IPS DF 6.9 (cell line): Measurements from ENCODE around the gene USB1.
"Not testable (repeated sequence)": the region's sequence is repeated elsewhere in the genome, so short reads cannot be mapped to it uniquely, and the experiment has no call there.

Experiments
- DNase-seq: peaks from one replicate; pipeline ENCODE4 v3.0.0-alpha.2; 2013; ENCODE audit warnings: low read depth, low spot score
- H3K27ac ChIP-seq: one replicate; pipeline ENCODE4 v1.5.1; 2013; ENCODE audit warnings: low read length, control low read depth
- H3K27me3 ChIP-seq: 2 replicates; pipeline ENCODE4 v1.6.1; 2013; ENCODE audit warnings: mild to moderate bottlenecking, low read length; ENCODE audit not compliant: control insufficient read depth, insufficient read depth
- H3K36me3 ChIP-seq: 2 replicates; pipeline ENCODE4 v1.6.1; 2013; ENCODE audit warnings: low read length; ENCODE audit not compliant: control insufficient read depth, insufficient read depth
- H3K4me1 ChIP-seq: 2 replicates; pipeline ENCODE4 v1.6.1; 2013; ENCODE audit warnings: low read length; ENCODE audit not compliant: control insufficient read depth, insufficient read depth
- H3K4me3 ChIP-seq: 2 replicates; pipeline ENCODE4 v1.5.1; 2013; ENCODE audit warnings: mild to moderate bottlenecking, low read length
- H3K9me3 ChIP-seq: 2 replicates; pipeline ENCODE4 v1.6.1; 2013; ENCODE audit warnings: low read length, inconsistent platforms; ENCODE audit not compliant: control insufficient read depth, insufficient read depth
- WGBS: extraction: QIAGEN DNeasy Blood & Tissue Kit; methylation state at CpG from one replicate; pipeline ENCODE4 v1.1.7; 2013; ENCODE audit warnings: mixed read lengths, missing lambda C conversion rate; ENCODE audit not compliant: insufficient read length, insufficient coverage; 5-methylcytosine and 5-hydroxymethylcytosine counted together

USB1 gene

DNA sequence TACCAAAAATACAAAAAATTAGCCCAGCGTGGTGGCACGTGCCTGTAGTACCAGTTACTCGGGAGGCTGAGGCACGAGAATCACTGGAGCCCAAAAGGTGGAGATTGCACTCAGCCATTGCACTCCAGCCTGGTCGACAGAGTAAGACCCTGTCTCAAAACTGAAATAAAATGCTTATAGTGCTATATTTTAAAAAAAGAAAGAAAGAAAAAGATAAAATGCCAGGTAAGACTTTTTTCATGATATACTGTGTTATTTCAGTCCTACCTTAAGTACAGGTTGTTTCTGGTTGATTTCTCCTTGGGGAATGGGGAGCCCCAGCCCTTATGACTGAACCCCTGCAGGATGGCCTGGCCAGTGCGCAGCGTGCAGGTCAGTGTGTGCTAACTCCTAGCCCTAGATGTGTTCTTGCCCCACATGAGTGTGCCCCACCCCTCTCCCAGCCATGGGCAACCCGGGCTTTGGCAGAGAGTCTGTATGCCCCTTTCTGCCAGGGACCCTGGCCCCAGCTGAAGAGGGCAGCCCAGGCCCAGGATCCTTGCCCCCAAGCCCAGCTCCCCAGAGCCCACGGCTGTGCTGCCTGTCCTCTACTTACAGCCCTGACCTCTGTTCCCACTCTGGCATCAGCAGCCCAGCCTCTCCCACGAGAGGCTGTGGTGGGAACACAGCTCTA lies 31.6 kb upstream of the USB1 start:
- Histone ChIP-seq H3K27me3 (no peaks in the 10 kb centered on the region), H3K27ac (no peak overlapping the region), H3K4me1 (no peaks in the 10 kb centered on the region), H3K36me3 (no peaks in the 10 kb centered on the region), H3K9me3 (no peaks in the 10 kb centered on the region), H3K4me3 (no peak overlapping the region)
- WGBS: no CpG with 5 or more reads among the region's 10 CpGs
- DNase-seq: no peak

DNA sequence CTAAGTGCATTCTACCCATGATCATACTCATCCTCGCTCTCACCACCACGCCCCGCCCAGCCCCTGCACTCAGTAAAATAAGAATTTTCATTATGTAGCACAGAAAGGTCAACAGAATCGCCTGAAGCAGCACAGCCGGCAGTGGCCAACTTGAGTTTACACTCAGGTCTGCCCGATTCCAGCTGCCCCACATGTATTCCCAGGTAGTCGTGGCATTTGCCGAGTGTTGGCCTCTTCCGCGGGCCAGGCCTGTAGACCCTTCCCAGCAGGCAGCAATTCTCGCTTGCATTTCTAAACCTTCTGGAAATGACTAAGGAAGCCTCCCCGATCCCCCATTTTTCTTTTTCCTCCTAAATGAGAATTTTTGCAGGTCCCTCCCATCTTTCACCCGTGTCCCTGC lies 30.9 kb upstream of the USB1 start:
- Histone ChIP-seq H3K36me3 (no peaks in the 10 kb centered on the region), H3K27me3 (no peaks in the 10 kb centered on the region), H3K4me3 (no peak overlapping the region), H3K9me3 (no peaks in the 10 kb centered on the region), H3K27ac (no peak overlapping the region), H3K4me1 (no peaks in the 10 kb centered on the region)
- DNase-seq: no peak
- WGBS: no CpG with 5 or more reads among the region's 13 CpGs

DNA sequence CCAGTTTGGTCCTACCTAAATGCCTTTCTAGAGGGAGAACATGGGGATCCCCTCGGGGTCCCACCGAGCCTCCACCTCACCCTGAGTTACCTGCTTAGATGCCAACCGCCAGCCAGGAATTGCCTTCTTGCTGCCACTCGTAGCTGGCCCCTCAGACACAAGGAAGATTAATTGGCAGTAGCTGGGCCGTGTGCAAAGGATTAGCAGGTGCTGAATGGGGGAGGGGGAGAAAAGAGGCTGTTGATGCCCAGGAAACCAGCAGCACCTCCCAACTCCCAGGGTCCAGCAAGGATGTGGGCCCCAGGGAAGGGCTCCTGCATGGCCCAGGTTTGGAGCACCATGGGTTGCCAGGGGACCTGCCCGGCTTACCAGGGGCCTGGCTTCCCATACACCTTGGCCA lies 30.2 kb upstream of the USB1 start, which contains the start of gene CNGB1:
Gene CNGB1 (minus strand): TSS at position 159 of the 400 bp plus-strand sequence. CDS start 3,842 bp downstream, outside the sequence.
- no peak for DNase-seq
- Histone ChIP-seq H3K36me3 (no peaks in the 10 kb centered on the region), H3K4me1 (no peaks in the 10 kb centered on the region), H3K27me3 (no peaks in the 10 kb centered on the region), H3K4me3 (no peak within 1 kb of the TSS), H3K9me3 (no peaks in the 10 kb centered on the region), H3K27ac (no peak within 1 kb of the TSS)
- no CpG with 5 or more reads among the region's 6 CpGs for WGBS

- Histone ChIP-seq H3K36me3 (no peaks in the 10 kb centered on the region), H3K27me3 (no peaks in the 10 kb centered on the region), H3K9me3 (no peaks in the 10 kb centered on the region), H3K4me1 (no peaks in the 10 kb centered on the region), H3K4me3 (no peak overlapping the region), H3K27ac (no peak overlapping the region)
- no CpG with 5 or more reads among the region's 1 CpG for WGBS
- DNase-seq: no peak
These were observed 29.4 kb upstream of the USB1 start for GRCh38 chr16:57971848-57972247.

DNA sequence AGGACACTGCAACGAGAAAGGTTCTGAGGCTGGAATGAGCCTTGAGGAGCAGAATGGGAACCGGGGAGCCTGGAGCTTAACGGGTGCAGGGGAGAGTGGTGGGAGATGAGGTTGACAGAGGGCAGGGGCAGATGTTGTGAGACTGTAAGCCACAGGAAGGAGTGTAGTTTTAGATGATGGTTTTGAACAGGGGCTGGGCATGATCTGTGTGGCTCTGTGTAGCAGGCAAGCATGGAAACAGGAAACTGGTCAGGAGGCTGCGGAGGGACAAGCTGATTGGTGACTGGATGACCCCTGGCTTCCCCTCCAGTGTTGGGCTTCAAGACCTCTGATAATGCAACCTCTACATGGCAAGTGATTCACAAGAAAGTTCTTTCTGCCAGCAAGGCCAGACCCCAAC lies 28.9 kb upstream of the USB1 start:
- no peak for DNase-seq
- WGBS: no CpG with 5 or more reads among the region's 4 CpGs
- H3K36me3 ChIP-seq: no peaks in the 10 kb centered on the region
- no peaks in the 10 kb centered on the region for H3K9me3 ChIP-seq
- H3K4me3 ChIP-seq: no peak overlapping the region
- no peaks in the 10 kb centered on the region for H3K4me1 ChIP-seq
- no peak overlapping the region for H3K27ac ChIP-seq
- H3K27me3 ChIP-seq: no peaks in the 10 kb centered on the region

- no peak for DNase-seq
- H3K4me1 ChIP-seq: no peaks in the 10 kb centered on the region
- no CpG with 5 or more reads among the region's 2 CpGs for WGBS
- no peak overlapping the region for H3K27ac ChIP-seq
- H3K27me3 ChIP-seq: no peaks in the 10 kb centered on the region
- no peak overlapping the region for H3K4me3 ChIP-seq
- H3K9me3 ChIP-seq: no peaks in the 10 kb centered on the region
- no peaks in the 10 kb centered on the region for H3K36me3 ChIP-seq
These were observed 24.8 kb upstream of the USB1 start for GRCh38 chr16:57976331-57976796.

DNA sequence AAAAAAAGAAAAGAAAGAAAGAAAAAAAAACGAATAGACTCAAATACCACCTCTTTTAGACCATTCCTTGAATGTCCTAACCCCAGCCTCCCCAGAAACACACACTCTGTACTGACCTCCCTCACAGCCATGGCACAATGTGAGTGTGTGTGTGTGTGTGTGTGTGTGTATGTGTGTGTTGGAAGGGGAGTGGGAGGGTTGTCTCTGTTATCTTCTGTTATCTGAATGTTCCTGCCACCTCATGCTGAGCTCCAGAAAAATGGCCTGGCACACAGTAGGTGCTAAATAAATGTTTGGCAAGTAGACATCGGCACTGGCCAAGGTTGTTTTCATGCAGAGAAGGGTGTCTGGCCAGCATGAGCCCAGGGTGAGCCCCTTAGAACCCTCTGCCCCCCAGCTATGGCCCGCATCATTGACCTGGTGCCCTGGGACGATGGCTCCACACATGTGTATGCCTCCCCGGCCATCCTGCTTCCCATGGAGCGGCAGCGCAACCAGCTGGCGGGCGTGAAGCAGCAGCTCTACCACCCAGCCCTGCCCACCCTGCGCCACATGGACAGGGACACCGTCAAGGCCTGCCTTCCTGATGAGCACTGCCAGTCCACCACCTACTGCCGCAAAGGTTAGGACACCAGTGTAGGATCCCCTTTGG lies 23.7 kb upstream of the USB1 start:
- H3K4me3 ChIP-seq: no peak overlapping the region
- H3K36me3 ChIP-seq: no peaks in the 10 kb centered on the region
- WGBS: no CpG with 5 or more reads among the region's 12 CpGs
- H3K27me3 ChIP-seq: no peaks in the 10 kb centered on the region
- no peaks in the 10 kb centered on the region for H3K9me3 ChIP-seq
- H3K4me1 ChIP-seq: no peaks in the 10 kb centered on the region
- no peak overlapping the region for H3K27ac ChIP-seq
- no peak for DNase-seq

DNA sequence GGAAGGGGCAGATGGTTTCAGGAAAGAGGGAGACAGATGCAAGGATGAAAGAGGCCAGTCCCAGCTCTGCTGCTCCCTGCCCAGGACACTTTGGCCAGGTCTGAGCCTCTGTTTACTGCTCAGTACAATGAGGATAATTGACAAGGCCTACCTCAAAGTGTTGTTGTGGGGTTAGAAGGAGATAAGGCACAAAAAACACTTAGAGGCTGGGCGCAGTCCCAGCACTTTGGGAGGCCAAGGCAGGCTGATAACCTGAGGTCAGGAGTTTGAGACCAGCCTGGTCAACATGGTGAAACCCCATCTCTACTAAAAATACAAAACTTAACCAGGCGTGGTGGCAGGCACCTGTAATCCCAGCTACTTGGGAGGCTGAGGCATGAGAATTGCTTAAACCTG lies 23.1 kb upstream of the USB1 start:
- H3K4me3 ChIP-seq, DNase-seq, H3K4me1 ChIP-seq, H3K36me3 ChIP-seq, H3K27me3 ChIP-seq, H3K27ac ChIP-seq, H3K9me3 ChIP-seq: not testable (repeated sequence)
- WGBS: no CpG with 5 or more reads among the region's 2 CpGs

GRCh38 chr16:57979006-57979585 lies 22.1 kb upstream of the USB1 start:
- Histone ChIP-seq H3K9me3 (no peaks in the 10 kb centered on the region), H3K4me1 (no peaks in the 10 kb centered on the region), H3K27ac (no peak overlapping the region), H3K4me3 (no peak overlapping the region), H3K27me3 (no peaks in the 10 kb centered on the region), H3K36me3 (no peaks in the 10 kb centered on the region)
- no peak for DNase-seq
- WGBS: no CpG with 5 or more reads among the region's 11 CpGs

DNA sequence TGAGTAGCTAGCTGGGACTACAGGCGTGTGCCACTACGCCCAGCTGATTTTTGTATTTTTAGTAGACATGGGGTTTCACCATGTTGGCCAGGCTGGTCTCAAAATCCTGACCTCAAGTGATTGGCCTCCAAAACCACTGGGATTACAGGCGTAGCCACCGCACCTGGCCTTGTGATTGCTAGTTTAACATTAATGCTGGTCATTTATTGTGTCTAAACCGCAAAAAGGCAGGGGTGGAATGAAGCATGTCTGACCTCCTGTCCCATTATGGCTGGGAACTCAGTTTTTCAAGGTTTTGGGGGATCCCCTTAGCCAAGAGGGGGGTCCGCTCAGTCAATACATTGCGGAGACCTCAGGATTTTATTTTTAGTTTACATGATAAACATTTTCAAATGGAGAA lies 19.6 kb upstream of the USB1 start:
- no peaks in the 10 kb centered on the region for H3K9me3 ChIP-seq
- H3K27ac ChIP-seq: no peak overlapping the region
- no peak for DNase-seq
- no peaks in the 10 kb centered on the region for H3K36me3 ChIP-seq
- H3K4me1 ChIP-seq: no peaks in the 10 kb centered on the region
- H3K4me3 ChIP-seq: no peak overlapping the region
- H3K27me3 ChIP-seq: peaks cover 7% of the 10 kb centered on the region; the same call in 1 of the 2 replicates
- WGBS: no CpG with 5 or more reads among the region's 7 CpGs
